Measurements from ENCODE around the gene UBA3. TPM values are rescaled to one million over a fixed set of nuclear protein-coding genes. Genes with fewer than 3 reads are reported as not detected.

The UBA3 gene
- total and polyA plus RNA-seq, 4 experiments from 2014 or later, result 60.1 to 105 (median 81.3) TPM

DNA sequence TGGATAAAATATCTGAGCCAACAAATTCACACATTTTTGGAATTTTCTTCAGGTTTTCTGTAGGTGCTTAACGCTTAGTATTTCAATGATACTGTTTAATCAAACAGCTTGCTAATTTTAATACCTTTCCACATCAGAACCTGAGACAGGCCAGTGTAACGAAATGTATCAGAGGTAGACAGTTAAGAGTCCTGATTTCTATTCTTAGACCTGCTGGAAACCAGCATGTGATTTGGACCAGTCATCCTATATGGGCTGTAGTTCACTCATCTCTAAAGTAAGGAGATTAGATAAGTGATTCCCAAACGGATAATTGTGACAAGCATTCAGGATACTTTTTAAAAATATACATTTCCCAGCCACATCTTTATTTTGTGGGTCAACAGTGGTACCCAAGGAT, 23.0 kb upstream of the UBA3 start:
- POLR2A ChIA-PET (ENCODE audit: partially characterized antibody), result interaction anchor here (3.7 kb wide), 1 partner anchor 11 kb away, joined by 15 read pairs; no protein-coding TSS in a partner anchor
- H3K4me1 ChIP-seq (ENCODE audit: insufficient read depth, low read length), result peaks cover 57% of the 10 kb centered on the region

GRCh38 chr3:69102384-69102783, 22.2 kb upstream of the UBA3 start:
- DNase-seq, result no peak
- Mint-ChIP-seq H3K27me3 (no peaks in the 10 kb centered on the region), H3K36me3 (peaks cover 53 to 67% of the 10 kb centered on the region in 2 donors), H3K4me1 (peaks cover 35 to 78% (median 51%) of the 10 kb centered on the region in 4 donors), H3K4me3 (no peak overlapping the region), H3K27ac (peak overlapping the region in 6 of 7 donors; percentile 24 to 59 (median 48)), H3K9me3 (no peaks in the 10 kb centered on the region)
- CTCF ChIA-PET (ENCODE audit: partially characterized antibody), result interaction anchor here (1.2 to 1.3 kb wide), 2 partner anchors 17 to 19 kb away, joined by 3 read pairs; partner anchors contain the start of gene ARL6IP5
- POLR2A ChIA-PET (ENCODE audit: partially characterized antibody), result interaction anchor here (2.1 to 3.7 kb wide), 3 partner anchors 11 to 50 kb away, joined by 10 to 15 read pairs (median 15); partner anchors contain the start of genes ARL6IP5 and TMF1
- Histone ChIP-seq H3K27me3 (ENCODE audit: insufficient read depth, low read length) (no peaks in the 10 kb centered on the region), H3K27ac (ENCODE audit: low read depth, low read length) (no peak overlapping the region), H3K4me1 (ENCODE audit: insufficient read depth, low read length) (peaks cover 61% of the 10 kb centered on the region), H3K36me3 (ENCODE audit: insufficient read depth, low read length) (peaks cover 39% of the 10 kb centered on the region), H3K9me3 (ENCODE audit: control insufficient read depth in 1 of 2, low read length in 2 of 2) (no peaks in the 10 kb centered on the region), H3K4me3 (ENCODE audit: low read length in 2 of 2) (no peak overlapping the region)
- intact Hi-C loops (cut with micrococcal nuclease), result no loop called here

More for the DNA sequence above, 23.0 kb upstream of the UBA3 start:
- Histone ChIP-seq H3K36me3 (ENCODE audit: insufficient read depth, low read length) (peaks cover 39% of the 10 kb centered on the region), H3K4me3 (ENCODE audit: low read length in 2 of 2) (no peak overlapping the region), H3K9me3 (ENCODE audit: control insufficient read depth in 1 of 2, low read length in 2 of 2) (no peaks in the 10 kb centered on the region), H3K27me3 (ENCODE audit: insufficient read depth, low read length) (no peaks in the 10 kb centered on the region), H3K27ac (ENCODE audit: low read depth, low read length) (no peak overlapping the region)
- Mint-ChIP-seq H3K27ac (peak overlapping the region in 4 of 7 donors; percentile 2 to 65 (median 15)), H3K4me3 (no peak overlapping the region), H3K9me3 (no peaks in the 10 kb centered on the region), H3K36me3 (peaks cover 49 to 63% of the 10 kb centered on the region in 2 donors), H3K27me3 (no peaks in the 10 kb centered on the region), H3K4me1 (peaks cover 33 to 72% (median 50%) of the 10 kb centered on the region in 4 donors)
- CTCF ChIA-PET (ENCODE audit: partially characterized antibody), result interaction anchor here (1.2 to 2.5 kb wide), 2 partner anchors 18 kb away, joined by 3 to 13 read pairs; no protein-coding TSS in a partner anchor
- no peak for DNase-seq
- intact Hi-C loops (cut with micrococcal nuclease), result no loop called here

- no peak overlapping the region for H3K27ac ChIP-seq (ENCODE audit: low read depth, low read length)
- no peak overlapping the region for H3K4me3 ChIP-seq (ENCODE audit: low read length in 2 of 2)
- H3K4me1 ChIP-seq (ENCODE audit: insufficient read depth, low read length), result peaks cover 81% of the 10 kb centered on the region
- no peaks in the 10 kb centered on the region for H3K27me3 ChIP-seq (ENCODE audit: insufficient read depth, low read length)
- H3K9me3 Mint-ChIP-seq, result no peaks in the 10 kb centered on the region
- DNase-seq, result no peak
- H3K36me3 ChIP-seq (ENCODE audit: insufficient read depth, low read length), result peaks cover 37% of the 10 kb centered on the region
- H3K9me3 ChIP-seq (ENCODE audit: control insufficient read depth in 1 of 2, low read length in 2 of 2), result no peaks in the 10 kb centered on the region
- H3K27ac Mint-ChIP-seq, result peak overlapping the region in 6 of 7 donors; percentile 37 to 96 (median 78)
- peaks cover 50 to 91% (median 67%) of the 10 kb centered on the region in 4 donors for H3K4me1 Mint-ChIP-seq
- intact Hi-C loops (cut with micrococcal nuclease), result no loop called here
- H3K27me3 Mint-ChIP-seq, result no peaks in the 10 kb centered on the region
- ChIA-PET CTCF (ENCODE audit: partially characterized antibody) (interaction anchor here (0.8 to 1.9 kb wide), 5 partner anchors 13 to 52 kb away, joined by 3 to 5 read pairs (median 4); no protein-coding TSS in a partner anchor), POLR2A (ENCODE audit: partially characterized antibody) (interaction anchor here (0.5 to 3.7 kb wide), 3 partner anchors 8 to 39 kb away, joined by 3 to 15 read pairs (median 4); no protein-coding TSS in a partner anchor)
- peak overlapping the region in 5 of 8 donors; percentile 11 to 64 (median 30) for H3K4me3 Mint-ChIP-seq
- H3K36me3 Mint-ChIP-seq, result peaks cover 48 to 66% of the 10 kb centered on the region in 2 donors
Measured at GRCh38 chr3:69099576-69099975, 19.4 kb upstream of the UBA3 start.

DNA sequence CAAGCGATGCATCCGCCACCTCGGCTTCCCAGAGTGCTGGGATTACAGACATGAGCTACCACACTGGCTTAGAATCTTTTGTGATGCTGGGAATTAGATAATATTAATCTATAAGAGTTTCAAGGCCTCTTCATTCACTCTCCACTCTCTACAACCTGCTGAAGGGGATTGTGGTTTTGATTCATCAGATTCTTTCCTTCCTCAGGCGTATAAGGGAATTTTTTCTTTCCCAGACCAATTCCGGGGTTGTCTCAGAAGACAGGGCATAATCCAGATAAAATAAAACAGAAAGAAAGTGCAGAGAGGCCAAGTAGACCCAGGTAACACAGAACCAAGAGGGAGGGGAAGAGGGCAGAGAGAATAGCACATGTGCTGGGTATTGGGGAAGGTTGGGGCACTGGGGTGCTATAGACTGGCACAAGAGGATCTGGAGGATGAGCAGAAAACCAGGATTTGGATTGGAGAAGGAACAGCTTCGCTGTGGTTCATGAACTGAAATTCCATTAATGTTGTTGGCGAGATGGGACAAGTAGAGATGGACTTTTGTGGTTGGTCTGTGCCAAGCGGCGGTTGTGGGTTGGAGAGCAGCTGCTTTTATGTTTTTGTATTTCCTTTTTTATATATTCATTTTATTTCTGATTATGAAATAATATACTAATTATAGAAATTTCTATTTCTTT, 17.4 kb upstream of the UBA3 start:
- no peak overlapping the region for H3K4me3 ChIP-seq (ENCODE audit: low read length in 2 of 2)
- Mint-ChIP-seq H3K36me3 (peaks cover 30 to 62% of the 10 kb centered on the region in 2 donors), H3K9me3 (no peaks in the 10 kb centered on the region), H3K27me3 (no peaks in the 10 kb centered on the region), H3K4me3 (peak overlapping the region; percentile 11 to 74 (median 48)), H3K4me1 (peaks cover 52 to 93% (median 71%) of the 10 kb centered on the region in 4 donors), H3K27ac (peak overlapping the region; percentile 57 to 97 (median 88))
- H3K4me1 ChIP-seq (ENCODE audit: insufficient read depth, low read length), result peaks cover 86% of the 10 kb centered on the region
- no peak for DNase-seq
- no peaks in the 10 kb centered on the region for H3K9me3 ChIP-seq (ENCODE audit: control insufficient read depth in 1 of 2, low read length in 2 of 2)
- ChIA-PET CTCF (ENCODE audit: partially characterized antibody) (interaction anchor here (1.0 to 5.5 kb wide), 2 partner anchors 24 to 44 kb away, joined by 4 to 27 read pairs; partner anchors contain the start of gene LMOD3), POLR2A (ENCODE audit: partially characterized antibody) (interaction anchor here (0.6 kb wide), 1 partner anchor 9 kb away, joined by 3 read pairs; no protein-coding TSS in a partner anchor)
- no peaks in the 10 kb centered on the region for H3K27me3 ChIP-seq (ENCODE audit: insufficient read depth, low read length)
- intact Hi-C loops (cut with micrococcal nuclease), result loop anchor here (1.0 kb wide), 1 partner anchor 7 kb away; no protein-coding TSS in a partner anchor
- H3K36me3 ChIP-seq (ENCODE audit: insufficient read depth, low read length), result peaks cover 18% of the 10 kb centered on the region
- H3K27ac ChIP-seq (ENCODE audit: low read depth, low read length), result no peak overlapping the region

GRCh38 chr3:69096299-69096698, 16.1 kb upstream of the UBA3 start:
- Mint-ChIP-seq H3K27me3 (no peaks in the 10 kb centered on the region), H3K27ac (peak overlapping the region; percentile 85 to 97 (median 93)), H3K4me3 (peak overlapping the region; percentile 54 to 88 (median 80)), H3K9me3 (no peaks in the 10 kb centered on the region), H3K4me1 (peaks cover 55 to 93% (median 73%) of the 10 kb centered on the region in 4 donors), H3K36me3 (peaks cover 24 to 54% of the 10 kb centered on the region in 2 donors)
- intact Hi-C loops (cut with micrococcal nuclease), result no loop called here
- Histone ChIP-seq H3K27ac (ENCODE audit: low read depth, low read length) (peak overlapping the region; percentile 52), H3K9me3 (ENCODE audit: control insufficient read depth in 1 of 2, low read length in 2 of 2) (no peaks in the 10 kb centered on the region), H3K36me3 (ENCODE audit: insufficient read depth, low read length) (peaks cover 5% of the 10 kb centered on the region), H3K27me3 (ENCODE audit: insufficient read depth, low read length) (no peaks in the 10 kb centered on the region), H3K4me1 (ENCODE audit: insufficient read depth, low read length) (peaks cover 92% of the 10 kb centered on the region), H3K4me3 (ENCODE audit: low read length in 2 of 2) (peak overlapping the region in 1 of 2 donors; percentile 18)
- POLR2A ChIA-PET (ENCODE audit: partially characterized antibody), result interaction anchor here (3.0 to 18.6 kb wide), 4 partner anchors 9 to 45 kb away, joined by 9 to 287 read pairs (median 82); partner anchors contain the start of genes ARL6IP5, TMF1 and UBA3
- DNase-seq, result no peak
- CTCF ChIA-PET (ENCODE audit: partially characterized antibody), result interaction anchor here (1.0 to 5.5 kb wide), 2 partner anchors 25 to 210 kb away, joined by 4 to 27 read pairs; partner anchors contain the start of gene LMOD3

DNA sequence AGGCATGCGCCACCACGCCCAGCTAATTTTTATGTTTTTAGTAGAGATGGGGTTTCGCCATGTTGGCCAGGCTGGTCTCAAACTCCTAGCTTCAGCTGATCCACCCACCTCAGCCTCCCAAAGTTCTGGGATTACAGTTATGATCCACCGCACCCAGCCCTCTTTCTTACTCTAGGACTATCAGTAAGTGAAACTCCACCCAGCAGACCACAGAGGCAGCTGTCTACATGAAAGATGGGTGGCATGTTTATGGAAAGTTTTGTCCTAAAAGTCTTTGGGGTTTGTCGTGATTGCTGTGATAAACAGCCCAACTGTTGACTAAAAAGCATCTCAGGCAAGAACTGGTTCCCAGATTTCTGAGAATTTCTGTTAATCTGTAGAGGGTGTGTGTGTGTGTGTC, 15.5 kb upstream of the UBA3 start:
- intact Hi-C loops (cut with micrococcal nuclease), result loop anchor here (1.0 to 2.0 kb wide), 2 partner anchors 9 to 13 kb away; no protein-coding TSS in a partner anchor
- ChIA-PET CTCF (ENCODE audit: partially characterized antibody) (interaction anchor here (1.0 to 5.5 kb wide), 4 partner anchors 9 to 211 kb away, joined by 4 to 27 read pairs (median 6); partner anchors contain the start of genes ARL6IP5 and LMOD3), POLR2A (ENCODE audit: partially characterized antibody) (interaction anchor here (1.2 to 18.6 kb wide), 7 partner anchors 9 to 83 kb away, joined by 3 to 287 read pairs (median 9); partner anchors contain the start of genes ARL6IP5, EOGT, TMF1 and UBA3)
- Mint-ChIP-seq H3K4me3 (peak overlapping the region; percentile 54 to 88 (median 80)), H3K4me1 (peaks cover 59 to 95% (median 77%) of the 10 kb centered on the region in 4 donors), H3K27ac (peak overlapping the region; percentile 85 to 97 (median 93)), H3K36me3 (peaks cover 24 to 52% of the 10 kb centered on the region in 2 donors), H3K9me3 (no peaks in the 10 kb centered on the region), H3K27me3 (no peaks in the 10 kb centered on the region)
- Histone ChIP-seq H3K9me3 (ENCODE audit: control insufficient read depth in 1 of 2, low read length in 2 of 2) (no peaks in the 10 kb centered on the region), H3K4me1 (ENCODE audit: insufficient read depth, low read length) (peaks cover 92% of the 10 kb centered on the region), H3K27me3 (ENCODE audit: insufficient read depth, low read length) (no peaks in the 10 kb centered on the region), H3K36me3 (ENCODE audit: insufficient read depth, low read length) (peaks cover 4% of the 10 kb centered on the region), H3K4me3 (ENCODE audit: low read length in 2 of 2) (peak overlapping the region in 1 of 2 donors; percentile 18), H3K27ac (ENCODE audit: low read depth, low read length) (peak overlapping the region; percentile 52)
- peak; percentile 17 to 66 (median 30) for DNase-seq
